IMR-90 (cell line): Measurements from ENCODE around the gene DOCK10. TPM values are rescaled to one million over a fixed set of nuclear protein-coding genes. Genes with fewer than 3 reads are reported as not detected.

ENCODE experiments used
- ATAC-seq: fragments of 200-7000 bp; cut with Tn5 transposase; 2 replicates; pipeline ENCODE4 v1.9.1; 2020; ENCODE audit warnings: low read depth, mild to moderate bottlenecking, moderate library complexity
- BruUV-seq: library from RNA; stranded (reverse); fragments of 400-500 nt; replicated peaks from 2 replicates; lab custom pipeline; 2021; lab: Mats Ljungman, UMichigan
- CTCF ChIA-PET: fragments of 300-600 bp; formaldehyde crosslinking; extraction: SDS; loops from one replicate; lab custom pipeline; 2021; ENCODE audit warnings: antibody characterized with exemption; lab: Yijun Ruan, JAX
- POLR2A ChIA-PET: fragments of 300-600 bp; sonication (Branson Sonifier 250); formaldehyde crosslinking; loops from one replicate; lab custom pipeline; 2022; ENCODE audit warnings: antibody characterized with exemption; ENCODE audit not compliant: unreplicated experiment; lab: Charles Lee
- DNase-seq: peaks from one replicate; pipeline ENCODE4 v3.0.0; 2013
- H2AFZ ChIP-seq: replicated peaks from 2 replicates; pipeline ENCODE3; 2013; ENCODE audit warnings: low read length, mild to moderate bottlenecking; ENCODE audit not compliant: poor library complexity
- H2AK5ac ChIP-seq: 2 replicates; pipeline ENCODE4 v1.6.1; 2013; ENCODE audit warnings: low read depth, low read length, inconsistent platforms
- H2AK9ac ChIP-seq: replicated peaks from 2 replicates; pipeline ENCODE3; 2013; ENCODE audit warnings: mild to moderate bottlenecking, low read depth, low read length, moderate library complexity; ENCODE audit not compliant: poor library complexity
- H2BK120ac ChIP-seq: 2 replicates; pipeline ENCODE4 v1.6.1; 2013; ENCODE audit warnings: low read depth, low read length, inconsistent platforms
- H2BK15ac ChIP-seq: 3 replicates; pipeline ENCODE4 v1.6.1; 2013; ENCODE audit warnings: low read depth, low read length, inconsistent platforms
- H2BK20ac ChIP-seq: 2 replicates; pipeline ENCODE4 v1.6.1; 2013; ENCODE audit warnings: low read depth, mild to moderate bottlenecking, inconsistent platforms, low read length, moderate library complexity
- H2BK5ac ChIP-seq: 2 replicates; pipeline ENCODE4 v1.6.1; 2013; ENCODE audit warnings: mild to moderate bottlenecking, low read depth, low read length, inconsistent platforms; ENCODE audit not compliant: poor library complexity, severe bottlenecking
- H3K14ac ChIP-seq: replicated peaks from 2 replicates; pipeline ENCODE4 v1.6.1; 2013; ENCODE audit warnings: low read depth, low read length, inconsistent platforms
- H3K18ac ChIP-seq: 2 replicates; pipeline ENCODE4 v1.6.1; 2013; ENCODE audit warnings: low read depth, low read length, control low read depth
- H3K23ac ChIP-seq: 2 replicates; pipeline ENCODE4 v1.6.1; 2013; ENCODE audit warnings: low read depth, low read length, inconsistent platforms
- H3K27ac ChIP-seq: 2 replicates; pipeline ENCODE4 v1.5.1; 2013; ENCODE audit warnings: mild to moderate bottlenecking, control low read depth, low read length; ENCODE audit not compliant: insufficient read depth
- H3K27me3 ChIP-seq: 2 replicates; pipeline ENCODE4 v1.6.1; 2013; ENCODE audit warnings: low read length; ENCODE audit not compliant: control insufficient read depth, insufficient read depth
- H3K36me3 ChIP-seq: 2 replicates; pipeline ENCODE4 v1.6.1; 2013; ENCODE audit warnings: low read length, mixed read lengths; ENCODE audit not compliant: control insufficient read depth, insufficient read depth
- H3K4ac ChIP-seq: 2 replicates; pipeline ENCODE4 v1.6.1; 2013; ENCODE audit warnings: low read depth, low read length, inconsistent platforms
- H3K4me1 ChIP-seq: 2 replicates; pipeline ENCODE4 v1.6.1; 2013; ENCODE audit warnings: low read length, mixed read lengths; ENCODE audit not compliant: control insufficient read depth, insufficient read depth
- H3K4me2 ChIP-seq: 2 replicates; pipeline ENCODE4 v1.6.1; 2013; ENCODE audit warnings: low read depth, mild to moderate bottlenecking, control low read depth, low read length, moderate library complexity
- H3K4me3 ChIP-seq: 2 replicates; pipeline ENCODE4 v1.5.1; 2013; ENCODE audit warnings: low read depth, mild to moderate bottlenecking, control low read depth, low read length, moderate library complexity; ENCODE audit not compliant: insufficient read depth
- H3K56ac ChIP-seq: 2 replicates; pipeline ENCODE4 v1.6.1; 2013; ENCODE audit warnings: low read length, inconsistent platforms; ENCODE audit not compliant: insufficient read depth; ENCODE audit errors: extremely low read depth
- H3K79me1 ChIP-seq, 2 experiments: 2 replicates each; pipeline ENCODE4 v1.6.1; 2013; ENCODE audit warnings: low read length in 2 of 2, inconsistent platforms in 1 of 2, low read depth in 1 of 2
- H3K9ac ChIP-seq: 2 replicates; pipeline ENCODE4 v1.6.1; 2013; ENCODE audit warnings: low read depth, low read length, control low read depth
- H3K9me1 ChIP-seq: 2 replicates; pipeline ENCODE4 v1.6.1; 2013; ENCODE audit warnings: low read length, inconsistent platforms; ENCODE audit not compliant: insufficient read depth
- H3K9me3 ChIP-seq: 2 replicates; pipeline ENCODE4 v1.6.1; 2013; ENCODE audit warnings: low read length; ENCODE audit not compliant: control insufficient read depth, insufficient read depth
- H4K20me1 ChIP-seq: 2 replicates; pipeline ENCODE4 v1.6.1; 2013; ENCODE audit warnings: low read length, inconsistent platforms; ENCODE audit not compliant: insufficient read depth
- H4K5ac ChIP-seq: 2 replicates; pipeline ENCODE4 v1.6.1; 2013; ENCODE audit warnings: mild to moderate bottlenecking, low read depth, low read length, control low read depth
- H4K8ac ChIP-seq, 2 experiments: 2 replicates each; pipeline ENCODE4 v1.6.1; 2013; ENCODE audit warnings: low read depth in 2 of 2, low read length in 2 of 2, control low read depth in 1 of 2, inconsistent platforms in 1 of 2
- H4K91ac ChIP-seq: 2 replicates; pipeline ENCODE4 v1.6.1; 2013; ENCODE audit warnings: low read depth, low read length, inconsistent platforms; ENCODE audit not compliant: insufficient read depth
- BHLHE40 ChIP-seq: fragments of 150-350 bp; IDR thresholded peaks from 2 replicates; pipeline ENCODE4 v1.6.1; 2016; ENCODE audit warnings: mild to moderate bottlenecking, low read depth, low read length
- CEBPB ChIP-seq: IDR thresholded peaks from 2 replicates; pipeline ENCODE4 v1.6.1; 2012; ENCODE audit warnings: low read depth, low read length, improper control_type of control experiment
- CHD1 ChIP-seq: IDR thresholded peaks from 2 replicates; pipeline ENCODE4 v1.6.1; 2012; ENCODE audit warnings: low read depth, low read length, improper control_type of control experiment
- FOS ChIP-seq: fragments of 150-350 bp; IDR thresholded peaks from 2 replicates; pipeline ENCODE4 v1.6.1; 2016; ENCODE audit warnings: low read depth, low read length
- MAZ ChIP-seq: IDR thresholded peaks from 2 replicates; pipeline ENCODE4 v1.6.1; 2012; ENCODE audit warnings: low read depth, mild to moderate bottlenecking, low read length, improper control_type of control experiment, moderate library complexity, borderline replicate concordance
- NFE2L2 ChIP-seq: fragments of 150-350 bp; IDR thresholded peaks from 2 replicates; pipeline ENCODE4 v1.6.1; 2016; ENCODE audit warnings: low read depth, mild to moderate bottlenecking, low read length
- POLR2A ChIP-seq: IDR thresholded peaks from 2 replicates; pipeline ENCODE4 v1.6.1; 2012; ENCODE audit warnings: mild to moderate bottlenecking, low read depth, low read length
- RCOR1 ChIP-seq: IDR thresholded peaks from 2 replicates; pipeline ENCODE4 v1.6.1; 2012; ENCODE audit warnings: mild to moderate bottlenecking, low read length, improper control_type of control experiment; ENCODE audit not compliant: insufficient replicate concordance
- SMC3 ChIP-seq: fragments of 150-350 bp; IDR thresholded peaks from 2 replicates; pipeline ENCODE4 v1.6.1; 2016; ENCODE audit warnings: low read depth, mild to moderate bottlenecking, antibody characterized with exemption, low read length, moderate library complexity
- WGBS, 2 experiments: methylation state at CpG; one replicate each; pipeline versions ENCODE4 v1.1.5 to v1.1.7; 2013; ENCODE audit warnings: missing lambda C conversion rate in 2 of 2; ENCODE audit not compliant: insufficient read length in 1 of 2; ENCODE audit errors: extremely low coverage in 2 of 2; 5-methylcytosine and 5-hydroxymethylcytosine counted together
- dilution Hi-C: fragments of 300-500 bp; cut with HindIII; formaldehyde crosslinking; loops from one replicate; pipeline ENCODE4 v1.14.3; 2018; ENCODE audit warnings: low sequenced_read_pairs; ENCODE audit not compliant: unreplicated experiment
- in situ Hi-C: fragments of 300-500 bp; cut with MboI; formaldehyde crosslinking; loops from 3 replicates; pipeline ENCODE4 v1.14.3; 2019; ENCODE audit warnings: low sequenced_read_pairs, inconsistent platforms, mixed read lengths
- intact Hi-C: fragments of 100-400 bp; cut with micrococcal nuclease; formaldehyde crosslinking; loops from 2 replicates; pipeline ENCODE4 v1.10.0; 2022
- polyA plus RNA-seq, 3 experiments: library from polyadenylated mRNA; depleted of rRNA; stranded (reverse); fragments of >200 nt; gene quantifications; 2 replicates each; pipeline ENCODE4 v1.2.3, GENCODE V29; 2012; ENCODE audit warnings: low replicate concordance in 1 of 3
- total RNA-seq: library from RNA; depleted of rRNA; stranded (reverse); fragments of >200 nt; gene quantifications from 2 replicates; pipeline ENCODE4 v1.2.3, GENCODE V29; 2012
- TF ChIP-seq, protein P1 (sequence below): fragments of 150-350 bp; IDR thresholded peaks from 2 replicates; pipeline ENCODE4 v1.6.1; 2017; ENCODE audit warnings: mild to moderate bottlenecking, antibody characterized with exemption, low read length, low read depth

The DOCK10 gene
- total and polyA plus RNA-seq, 2 of the 4 experiments (the other 2 are of a cell fraction) = 58.6 to 75.3 TPM

DNA sequence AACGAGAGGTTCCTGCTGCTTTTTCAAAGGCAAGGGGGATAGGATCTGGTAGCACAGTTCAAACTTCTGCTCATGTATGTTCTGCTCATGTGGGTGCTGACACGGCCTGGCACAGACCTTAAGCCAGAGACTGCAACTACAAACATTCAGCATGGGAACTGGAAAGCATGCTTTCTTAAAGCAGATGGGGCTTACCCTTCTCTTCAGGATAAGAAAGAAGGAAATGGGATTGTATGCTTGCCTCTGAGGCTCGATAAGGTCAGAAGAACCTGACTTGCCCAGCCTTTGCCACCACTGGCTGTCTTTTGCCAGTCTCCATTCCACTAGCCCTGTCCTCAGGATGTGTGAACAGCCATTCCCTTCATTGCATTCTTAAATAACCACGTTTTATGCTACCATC, 10.7 kb downstream of the DOCK10 start:
- TF ChIP-seq CEBPB (no peak), NFE2L2 (no peak), CHD1 (no peak), BHLHE40 (no peak), POLR2A (no peak), FOS (no peak), MAZ (no peak), RCOR1 (no peak), SMC3 (no peak)
- TF ChIP-seq, protein P1, sequence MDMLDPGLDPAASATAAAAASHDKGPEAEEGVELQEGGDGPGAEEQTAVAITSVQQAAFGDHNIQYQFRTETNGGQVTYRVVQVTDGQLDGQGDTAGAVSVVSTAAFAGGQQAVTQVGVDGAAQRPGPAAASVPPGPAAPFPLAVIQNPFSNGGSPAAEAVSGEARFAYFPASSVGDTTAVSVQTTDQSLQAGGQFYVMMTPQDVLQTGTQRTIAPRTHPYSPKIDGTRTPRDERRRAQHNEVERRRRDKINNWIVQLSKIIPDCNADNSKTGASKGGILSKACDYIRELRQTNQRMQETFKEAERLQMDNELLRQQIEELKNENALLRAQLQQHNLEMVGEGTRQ = no peak
- no peak overlapping the region for H3K4me3 ChIP-seq
- dilution Hi-C loops (no loop called here), intact Hi-C loops (no loop called here), in situ Hi-C loops (no loop called here)
- no TSS peak for BruUV-seq
- no peaks in the 10 kb centered on the region for H3K9me3 ChIP-seq
- H3K27ac ChIP-seq = no peak overlapping the region
- no peak overlapping the region for H2BK15ac ChIP-seq
- no peak overlapping the region for H3K4me2 ChIP-seq
- H3K9ac ChIP-seq = no peak overlapping the region
- no peak overlapping the region for H3K4ac ChIP-seq
- peaks cover 2% of the 10 kb centered on the region; the same call in 1 of the 2 replicates for H3K4me1 ChIP-seq
- H3K27me3 ChIP-seq = no peaks in the 10 kb centered on the region
- ATAC-seq (no peak), DNase-seq (no peak)
- no peak overlapping the region for H2AK5ac ChIP-seq
- H3K56ac ChIP-seq = no peak overlapping the region
- POLR2A ChIA-PET = no interaction called here
- H2BK20ac ChIP-seq = no peak overlapping the region
- no peak overlapping the region for H4K91ac ChIP-seq
- H3K36me3 ChIP-seq = no peaks in the 10 kb centered on the region
- H3K9me1 ChIP-seq = peaks cover 14% of the 10 kb centered on the region
- no peak overlapping the region for H2AFZ ChIP-seq
- H3K18ac ChIP-seq = no peak overlapping the region
- CTCF ChIA-PET = no interaction called here
- peaks cover 11 to 55% of the 10 kb centered on the region in 2 experiments for H3K79me1 ChIP-seq
- no peak overlapping the region for H4K5ac ChIP-seq
- no peaks in the 10 kb centered on the region for H4K20me1 ChIP-seq
- no peak overlapping the region for H2BK5ac ChIP-seq
- H4K8ac ChIP-seq = no peak overlapping the region
- no peak overlapping the region for H3K23ac ChIP-seq
- no CpG with 5 or more reads among the region's 4 CpGs for WGBS, 2 experiments
- no peak overlapping the region for H2BK120ac ChIP-seq
- H3K14ac ChIP-seq = no peak overlapping the region
- H2AK9ac ChIP-seq = no peak overlapping the region
